ENCODE data around the gene CASP8AP2. TPM values are rescaled to one million over a fixed set of nuclear protein-coding genes. Genes with fewer than 3 reads are reported as not detected.

The CASP8AP2 gene
- total and polyA plus RNA-seq, 12 donors, result 4.8 to 17.9 (median 9.0) TPM

- Histone ChIP-seq H3K27ac (no peak overlapping the region), H3K36me3 (replicated peaks in 1 of 2) (peaks cover 0 to 44% of the 10 kb centered on the region in 2 donors), H3K4me3 (no peak overlapping the region), H3K9me3 (replicated peaks in 1 of 3) (no peaks in the 10 kb centered on the region), H3K4me1 (replicated peaks in 1 of 2) (no peaks in the 10 kb centered on the region), H3K27me3 (no peaks in the 10 kb centered on the region)
- TF ChIP-seq CTCF (IDR thresholded peaks at IDR 0.05) (no peak), POLR2A (IDR thresholded peaks at IDR 0.05) (no peak)
- no peak for DNase-seq
- intact Hi-C loops (cut with DNase I), result no loop called here
- 92 to 100% (median 98%) methylated on average over 2 of the region's 2 CpGs for WGBS, 4 donors
Measured at GRCh38 chr6:89790403-89790802, 39.3 kb upstream of the CASP8AP2 start.

GRCh38 chr6:89792881-89793280, 36.8 kb upstream of the CASP8AP2 start:
- Histone ChIP-seq H3K27me3 (no peaks in the 10 kb centered on the region), H3K4me3 (no peak overlapping the region), H3K36me3 (replicated peaks in 1 of 2) (peaks cover 0 to 25% of the 10 kb centered on the region in 2 donors), H3K4me1 (replicated peaks in 1 of 2) (no peaks in the 10 kb centered on the region), H3K9me3 (replicated peaks in 1 of 3) (no peaks in the 10 kb centered on the region), H3K27ac (no peak overlapping the region)
- TF ChIP-seq CTCF (IDR thresholded peaks at IDR 0.05) (peak in 3 of 6 experiments; percentile 15 to 25 (median 20)), POLR2A (IDR thresholded peaks at IDR 0.05) (no peak)
- DNase-seq, result peak in 1 of 7 donors; percentile 26
- 46 to 66% (median 51%) methylated on average over 2 of the region's 2 CpGs for whole genome bisulfite sequencing, 4 donors
- intact Hi-C loops (cut with DNase I), result no loop called here

- Histone ChIP-seq H3K27me3 (no peaks in the 10 kb centered on the region), H3K4me3 (no peak overlapping the region), H3K36me3 (replicated peaks in 1 of 2) (peaks cover 0 to 21% of the 10 kb centered on the region in 2 donors), H3K9me3 (replicated peaks in 1 of 3) (no peaks in the 10 kb centered on the region), H3K4me1 (replicated peaks in 1 of 2) (no peaks in the 10 kb centered on the region), H3K27ac (no peak overlapping the region)
- 92 to 94% (median 93%) methylated on average over 3 of the region's 3 CpGs for WGBS, 4 donors
- intact Hi-C loops (cut with DNase I), result no loop called here
- TF ChIP-seq CTCF (IDR thresholded peaks at IDR 0.05) (no peak), POLR2A (IDR thresholded peaks at IDR 0.05) (no peak)
- DNase-seq, result no peak
Measured at GRCh38 chr6:89793586-89793985, 36.1 kb upstream of the CASP8AP2 start.

- Histone ChIP-seq H3K27ac (no peak overlapping the region), H3K9me3 (replicated peaks in 1 of 3) (no peaks in the 10 kb centered on the region), H3K36me3 (replicated peaks in 1 of 2) (peaks cover 0 to 23% of the 10 kb centered on the region in 2 donors), H3K27me3 (no peaks in the 10 kb centered on the region), H3K4me3 (no peak overlapping the region), H3K4me1 (replicated peaks in 1 of 2) (no peaks in the 10 kb centered on the region)
- intact Hi-C loops (cut with DNase I), result no loop called here
- no peak for DNase-seq
- 76 to 86% (median 81%) methylated on average over 6 of the region's 6 CpGs for WGBS, 4 donors
- TF ChIP-seq CTCF (IDR thresholded peaks at IDR 0.05) (no peak), POLR2A (IDR thresholded peaks at IDR 0.05) (no peak)
Measured at GRCh38 chr6:89794324-89794723, 35.4 kb upstream of the CASP8AP2 start.
